Measurements from ENCODE around the gene SORCS3.

SORCS3 gene

DNA sequence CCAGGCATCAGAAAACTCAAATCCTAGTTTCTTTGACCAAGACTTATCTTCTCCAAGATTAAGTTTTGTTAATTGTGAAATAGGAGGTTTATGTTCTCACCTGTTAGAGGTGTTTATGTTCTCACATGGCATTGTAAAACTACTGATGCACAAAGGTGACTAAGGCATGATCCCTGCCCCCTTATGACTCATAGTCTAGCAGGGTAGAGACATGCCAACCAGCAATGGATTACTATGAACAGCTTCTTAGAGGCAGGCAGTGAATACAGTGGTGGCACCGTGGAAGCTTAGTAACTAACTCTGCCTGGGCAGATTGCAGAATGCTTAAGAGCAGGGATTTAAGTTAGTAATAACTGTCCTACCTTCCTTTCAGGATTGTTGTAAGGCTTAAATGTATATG is 400.9 kb downstream of the SORCS3 start:
- H3K4me3 ChIP-seq (ENCODE audit: low read length) = no peak overlapping the region
- TF ChIP-seq, protein P1, sequence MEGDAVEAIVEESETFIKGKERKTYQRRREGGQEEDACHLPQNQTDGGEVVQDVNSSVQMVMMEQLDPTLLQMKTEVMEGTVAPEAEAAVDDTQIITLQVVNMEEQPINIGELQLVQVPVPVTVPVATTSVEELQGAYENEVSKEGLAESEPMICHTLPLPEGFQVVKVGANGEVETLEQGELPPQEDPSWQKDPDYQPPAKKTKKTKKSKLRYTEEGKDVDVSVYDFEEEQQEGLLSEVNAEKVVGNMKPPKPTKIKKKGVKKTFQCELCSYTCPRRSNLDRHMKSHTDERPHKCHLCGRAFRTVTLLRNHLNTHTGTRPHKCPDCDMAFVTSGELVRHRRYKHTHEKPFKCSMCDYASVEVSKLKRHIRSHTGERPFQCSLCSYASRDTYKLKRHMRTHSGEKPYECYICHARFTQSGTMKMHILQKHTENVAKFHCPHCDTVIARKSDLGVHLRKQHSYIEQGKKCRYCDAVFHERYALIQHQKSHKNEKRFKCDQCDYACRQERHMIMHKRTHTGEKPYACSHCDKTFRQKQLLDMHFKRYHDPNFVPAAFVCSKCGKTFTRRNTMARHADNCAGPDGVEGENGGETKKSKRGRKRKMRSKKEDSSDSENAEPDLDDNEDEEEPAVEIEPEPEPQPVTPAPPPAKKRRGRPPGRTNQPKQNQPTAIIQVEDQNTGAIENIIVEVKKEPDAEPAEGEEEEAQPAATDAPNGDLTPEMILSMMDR (IDR thresholded peaks at IDR 0.05; ENCODE audit: insufficient read depth, low read depth, low read length, missing control alignments) = no peak
- DNase-seq (ENCODE audit: low read depth) = peak; percentile 79

DNA sequence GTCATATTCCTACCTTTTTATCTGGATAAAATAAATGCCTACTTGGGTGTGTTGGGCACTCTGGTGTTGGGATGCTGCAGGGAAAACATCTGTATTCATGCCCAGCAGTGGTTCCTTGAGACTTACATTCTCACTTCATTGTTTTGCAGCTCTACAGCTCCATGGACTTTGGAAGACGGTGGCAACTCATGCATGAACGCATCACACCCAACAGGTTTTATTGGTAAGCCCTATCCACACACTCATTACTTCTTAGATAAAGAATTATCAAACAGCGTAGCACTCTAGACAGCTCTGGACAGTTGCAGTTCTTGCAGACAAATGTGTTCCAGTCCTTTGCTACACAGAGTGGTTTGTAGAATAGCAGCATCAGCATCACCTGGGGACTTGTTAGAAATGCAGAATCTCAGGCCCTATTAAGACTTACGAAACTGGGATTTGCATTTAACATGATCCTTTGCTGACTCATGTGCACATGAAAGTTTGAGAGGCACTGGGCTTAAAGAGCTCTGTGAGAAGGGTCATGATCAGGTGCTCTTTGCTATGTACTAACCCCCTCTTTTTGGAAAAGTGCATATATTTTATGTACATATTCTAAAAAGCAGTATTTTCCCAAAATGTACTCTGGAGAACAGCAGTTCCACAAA is 401.9 kb downstream of the SORCS3 start:
- no peak overlapping the region for H3K4me3 ChIP-seq (ENCODE audit: low read length)
- TF ChIP-seq, protein P1 (IDR thresholded peaks at IDR 0.05; ENCODE audit: insufficient read depth, low read depth, low read length, missing control alignments) = no peak
- no peak for DNase-seq (ENCODE audit: low read depth)

DNA sequence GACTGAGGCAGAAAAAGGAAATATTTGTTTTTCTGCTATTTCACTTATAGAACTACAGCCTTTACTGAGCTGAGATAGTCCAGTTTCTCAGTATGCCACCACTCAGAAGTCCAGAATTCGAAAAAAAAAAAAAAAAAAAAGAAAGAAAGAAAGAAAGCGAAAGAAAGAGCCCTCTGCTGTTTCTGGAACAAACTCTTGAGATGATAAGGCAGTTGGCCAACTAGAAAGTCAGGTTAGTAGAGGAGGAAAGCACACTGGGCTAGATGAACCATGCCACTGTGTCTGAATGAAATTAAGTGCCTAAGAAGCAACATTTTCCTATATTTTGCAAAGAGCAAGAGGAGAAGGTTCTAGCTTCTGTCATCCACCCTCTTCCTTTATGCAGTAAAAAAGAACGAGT is 403.8 kb downstream of the SORCS3 start:
- TF ChIP-seq, protein P1 (IDR thresholded peaks at IDR 0.05; ENCODE audit: insufficient read depth, low read depth, low read length, missing control alignments) = no peak
- no peak overlapping the region for H3K4me3 ChIP-seq (ENCODE audit: low read length)
- DNase-seq (ENCODE audit: low read depth) = no peak

DNA sequence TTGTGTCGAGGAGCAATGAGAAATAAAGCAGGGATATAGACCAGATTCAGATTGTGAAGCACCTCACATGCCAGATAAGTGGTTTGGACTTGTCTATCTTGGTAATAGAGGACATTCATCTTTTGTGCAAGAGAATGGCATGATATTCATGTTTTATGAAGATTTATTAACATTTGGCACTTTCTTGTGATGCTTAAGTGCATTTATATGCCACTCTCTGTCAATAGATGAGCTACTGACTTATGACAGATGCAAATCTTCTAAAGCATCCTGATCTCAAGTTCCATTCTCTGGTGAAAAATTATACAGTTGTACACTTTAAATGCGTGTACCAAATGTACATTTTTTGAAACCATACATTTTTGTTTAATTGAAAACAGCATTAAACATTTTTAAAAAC is 415.3 kb downstream of the SORCS3 start:
- no peak overlapping the region for H3K4me3 ChIP-seq (ENCODE audit: low read length)
- TF ChIP-seq, protein P1 (IDR thresholded peaks at IDR 0.05; ENCODE audit: insufficient read depth, low read depth, low read length, missing control alignments) = no peak
- DNase-seq (ENCODE audit: low read depth) = no peak

DNA sequence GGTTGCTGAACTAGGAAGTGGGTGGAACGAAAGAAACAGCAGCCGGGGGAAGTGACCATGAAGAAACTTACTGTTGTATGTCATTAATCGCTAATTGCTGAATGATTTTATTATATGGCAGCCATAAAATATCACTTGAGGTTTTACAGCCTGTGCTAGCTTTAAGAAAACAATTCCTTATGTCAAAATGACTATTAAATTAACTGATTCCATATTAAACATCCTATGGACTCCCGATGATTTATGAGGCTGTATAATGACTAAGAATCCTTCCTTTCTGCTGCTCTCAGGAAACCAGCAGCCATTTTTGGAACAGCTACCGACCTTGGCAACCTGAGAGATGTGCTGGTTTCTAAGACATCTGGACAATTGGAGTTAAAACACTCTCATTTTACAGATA is 421.9 kb downstream of the SORCS3 start:
- TF ChIP-seq, protein P1 (IDR thresholded peaks at IDR 0.05; ENCODE audit: insufficient read depth, low read depth, low read length, missing control alignments) = no peak
- no peak for DNase-seq (ENCODE audit: low read depth)
- no peak overlapping the region for H3K4me3 ChIP-seq (ENCODE audit: low read length)

DNA sequence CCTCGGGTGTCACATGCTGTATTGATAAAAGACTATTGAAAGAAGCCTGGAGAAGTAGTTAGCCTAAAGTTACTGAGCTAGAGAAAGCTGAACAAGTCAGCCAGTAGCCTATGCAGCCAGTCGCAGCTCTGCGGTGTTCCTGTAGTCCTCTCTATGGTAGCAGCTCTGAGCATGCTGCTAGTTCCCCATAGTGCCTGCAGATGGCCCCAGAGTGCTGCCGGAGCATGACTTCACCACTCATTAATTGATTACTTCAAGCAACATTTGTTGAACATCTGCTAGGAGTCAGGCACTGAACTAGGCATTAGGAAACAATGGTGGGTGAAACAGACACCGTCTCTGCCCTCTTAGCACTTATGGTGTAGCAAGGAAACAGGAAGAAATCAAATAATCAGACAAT is 422.7 kb downstream of the SORCS3 start:
- no peak overlapping the region for H3K4me3 ChIP-seq (ENCODE audit: low read length)
- DNase-seq (ENCODE audit: low read depth) = peak; percentile 55
- TF ChIP-seq, protein P1 (IDR thresholded peaks at IDR 0.05; ENCODE audit: insufficient read depth, low read depth, low read length, missing control alignments) = peak; percentile 82

DNA sequence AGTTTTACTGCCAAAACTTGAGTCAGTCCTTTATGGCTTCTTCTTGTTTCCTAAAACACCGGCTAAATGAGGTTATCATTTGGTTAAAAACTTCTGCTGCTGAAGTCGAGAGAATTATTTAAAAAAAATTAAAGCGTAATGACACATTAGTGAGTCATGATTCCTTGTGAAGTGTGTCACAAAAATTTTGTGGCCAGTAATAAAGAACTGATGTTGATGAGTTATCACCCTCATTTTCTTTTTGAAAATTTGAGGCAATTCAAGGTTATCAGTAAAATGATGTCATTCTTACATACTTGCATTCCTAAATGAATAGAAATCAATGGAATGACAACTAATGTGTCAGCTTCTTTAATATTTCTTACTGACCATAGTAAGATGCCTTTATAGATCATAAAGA is 427.4 kb downstream of the SORCS3 start:
- H3K4me3 ChIP-seq (ENCODE audit: low read length) = no peak overlapping the region
- TF ChIP-seq, protein P1 (IDR thresholded peaks at IDR 0.05; ENCODE audit: insufficient read depth, low read depth, low read length, missing control alignments) = no peak
- DNase-seq (ENCODE audit: low read depth) = peak; percentile 10

All from epithelial cell of esophagus (primary cell).